22Rv1 (cell line): ENCODE data around the gene DOCK7.
A peak's percentile ranks its signal among the peaks of the same experiment; 100 is the strongest.
"Not testable (repeated sequence)": the region's sequence is repeated elsewhere in the genome, so short reads cannot be mapped to it uniquely, and the experiment has no call there.

Experiments used
- H3K27ac ChIP-seq: fragments of 450-650 bp; 2 replicates; pipeline ENCODE4 v1.5.1; 2017
- CTCF ChIP-seq: fragments of 450-650 bp; IDR thresholded peaks from 2 replicates; pipeline ENCODE4 v1.5.1; 2017; ENCODE audit warnings: mild to moderate bottlenecking
- ZFX ChIP-seq: fragments of 450-650 bp; IDR thresholded peaks from 2 replicates; pipeline ENCODE4 v1.6.1; 2017; ENCODE audit warnings: antibody characterized with exemption, borderline replicate concordance

The DOCK7 gene

GRCh38 chr1:62725255-62725654 is 37.1 kb upstream of the DOCK7 start:
- peak overlapping the region; percentile 50 for H3K27ac ChIP-seq
- TF ChIP-seq ZFX (no peak), CTCF (no peak)

DNA sequence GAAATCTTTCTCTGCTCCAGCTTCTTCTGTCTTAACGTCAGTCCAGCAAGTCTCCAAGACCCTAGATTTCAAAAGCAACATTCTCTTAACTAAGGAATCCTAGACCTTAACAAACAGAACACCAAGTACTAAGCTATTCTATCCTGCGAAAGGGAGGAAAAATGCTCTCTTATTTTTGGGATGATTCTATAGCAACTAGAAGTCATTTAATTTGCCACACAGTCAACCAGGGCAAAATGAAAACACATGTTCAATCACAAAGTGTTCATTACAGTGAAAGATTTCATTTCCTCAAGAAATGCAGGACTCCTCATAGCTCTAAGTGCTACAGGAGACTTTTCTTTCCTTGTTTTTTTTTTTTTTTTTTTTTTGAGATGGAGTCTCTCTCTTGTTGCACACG is 36.2 kb upstream of the DOCK7 start:
- H3K27ac ChIP-seq: no peak overlapping the region
- no peak for TF ChIP-seq CTCF
- TF ChIP-seq ZFX: no peak

DNA sequence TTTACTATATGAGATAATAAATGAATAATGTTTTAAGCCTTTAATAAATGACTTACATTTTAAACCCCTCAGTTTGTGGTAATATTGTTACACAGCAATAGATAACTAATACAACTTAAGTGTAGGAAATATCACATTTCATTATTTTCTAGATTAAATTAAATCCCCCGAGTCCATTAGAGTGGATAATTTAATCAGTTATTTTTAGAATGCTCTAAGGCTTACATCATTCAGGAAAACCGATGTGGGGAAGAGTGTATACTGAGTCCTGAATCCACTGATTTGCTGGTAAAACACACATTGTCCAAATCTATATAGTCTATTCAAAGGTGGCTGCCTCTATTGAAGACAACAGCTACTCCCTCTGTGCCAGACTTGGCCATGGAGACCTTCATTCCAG is 35.7 kb upstream of the DOCK7 start:
- TF ChIP-seq CTCF (no peak), ZFX (no peak)
- no peak overlapping the region for H3K27ac ChIP-seq

GRCh38 chr1:62722796-62723195 is 34.6 kb upstream of the DOCK7 start:
- H3K27ac ChIP-seq: no peak overlapping the region
- TF ChIP-seq CTCF (no peak), ZFX (no peak)

- TF ChIP-seq ZFX (no peak), CTCF (no peak)
- no peak overlapping the region for H3K27ac ChIP-seq
Observed at GRCh38 chr1:62720946-62721554, 32.9 kb upstream of the DOCK7 start.

GRCh38 chr1:62718400-62718799 is 30.2 kb upstream of the DOCK7 start:
- not testable (repeated sequence) for H3K27ac ChIP-seq

DNA sequence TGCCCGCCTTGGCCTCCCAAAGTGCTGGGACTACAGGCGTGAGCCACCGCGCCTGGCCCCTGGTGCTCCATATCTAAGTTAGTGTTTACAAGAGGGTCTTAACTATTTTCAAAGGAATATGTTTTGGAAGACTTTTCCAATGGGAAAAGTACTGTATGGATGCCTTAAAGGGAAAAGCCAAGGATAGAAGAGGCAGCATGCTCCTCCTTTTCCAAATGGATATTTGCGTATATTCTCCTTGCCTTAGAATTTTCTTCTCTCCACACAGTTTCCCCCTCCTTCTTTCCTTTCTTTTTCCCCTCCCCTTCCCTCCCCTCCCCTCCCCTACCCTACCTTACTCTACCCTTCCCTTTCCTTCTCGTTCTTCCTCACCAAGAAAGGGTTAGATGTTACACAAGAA is 29.3 kb upstream of the DOCK7 start:
- H3K27ac ChIP-seq: no peak overlapping the region
- no peak for TF ChIP-seq CTCF
- TF ChIP-seq ZFX: no peak

DNA sequence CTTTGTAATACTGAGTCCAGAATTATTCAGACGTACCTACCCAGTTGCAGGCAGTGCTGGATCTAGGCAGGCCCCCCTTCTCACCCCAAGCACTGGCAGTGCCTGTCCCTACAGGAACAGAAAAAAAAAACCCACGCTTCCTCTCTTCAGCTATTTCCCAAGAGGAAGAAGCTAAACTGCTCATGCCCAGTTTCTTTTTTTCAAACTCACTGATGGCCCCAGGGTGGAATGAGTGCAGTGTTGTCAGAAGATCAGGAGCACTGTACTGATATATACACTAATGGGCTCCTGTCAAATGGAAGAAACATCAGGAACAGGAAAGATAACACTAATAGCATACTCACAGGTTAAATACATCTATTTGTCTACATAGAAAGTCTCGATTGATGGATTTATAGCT is 28.2 kb upstream of the DOCK7 start:
- TF ChIP-seq ZFX: no peak
- no peak for TF ChIP-seq CTCF
- no peak overlapping the region for H3K27ac ChIP-seq
